Smooth muscle cell (in vitro differentiated cells): ENCODE measurements around the gene KAZN. TPM values are rescaled to one million over a fixed set of nuclear protein-coding genes. Genes with fewer than 3 reads are reported as not detected.

Experiments
- DNase-seq: peaks from one replicate; lab custom pipeline; 2025; ENCODE audit not compliant: unreplicated experiment; lab: John Stamatoyannopoulos, UW
- H2AFZ ChIP-seq: fragments of 200-600 bp; sonication (generic); 2 replicates; pipeline ENCODE4 v1.6.0; 2016; ENCODE audit warnings: antibody characterized with exemption, low read depth, mild to moderate bottlenecking
- H3F3A ChIP-seq: fragments of 200-600 bp; sonication (generic); 2 replicates; pipeline ENCODE4 v1.6.0; 2017; ENCODE audit warnings: antibody characterized with exemption, low read depth
- H3K27ac ChIP-seq: fragments of 200-600 bp; sonication (generic); 2 replicates; pipeline ENCODE4 v1.5.1; 2016; ENCODE audit warnings: low read depth, mild to moderate bottlenecking
- H3K27me3 ChIP-seq: fragments of 200-600 bp; sonication (generic); 2 replicates; pipeline ENCODE4 v1.6.1; 2016; ENCODE audit warnings: low read depth, mild to moderate bottlenecking
- H3K36me3 ChIP-seq: fragments of 200-600 bp; sonication (generic); 2 replicates; pipeline ENCODE4 v1.5.1; 2016; ENCODE audit warnings: low read depth
- H3K4me1 ChIP-seq: fragments of 200-600 bp; sonication (generic); 2 replicates; pipeline ENCODE4 v1.5.1; 2016; ENCODE audit warnings: low read depth
- H3K4me2 ChIP-seq: fragments of 200-600 bp; sonication (generic); 2 replicates; pipeline ENCODE4 v1.6.0; 2016; ENCODE audit warnings: mild to moderate bottlenecking
- H3K4me3 ChIP-seq: fragments of 200-600 bp; sonication (generic); 2 replicates; pipeline ENCODE4 v1.5.1; 2016; ENCODE audit warnings: mild to moderate bottlenecking
- H3K79me2 ChIP-seq: fragments of 200-600 bp; sonication (generic); 2 replicates; pipeline ENCODE4 v1.6.0; 2016; ENCODE audit warnings: low read depth, mild to moderate bottlenecking
- H3K9ac ChIP-seq: fragments of 200-600 bp; sonication (generic); 2 replicates; pipeline ENCODE4 v1.6.0; 2016; ENCODE audit warnings: low read depth
- H3K9me3 ChIP-seq: fragments of 200-600 bp; sonication (generic); replicated peaks from 2 replicates; pipeline ENCODE4 v1.5.1; 2016; ENCODE audit warnings: low read depth
- H4K20me1 ChIP-seq: fragments of 200-600 bp; sonication (generic); 2 replicates; pipeline ENCODE4 v1.6.0; 2016; ENCODE audit warnings: low read depth
- WGBS: methylation state at CpG from one replicate; pipeline ENCODE4 v1.1.7; 2016; ENCODE audit warnings: low lambda C conversion rate; 5-methylcytosine and 5-hydroxymethylcytosine counted together
- polyA plus RNA-seq: library from polyadenylated mRNA; unstranded; fragments of >200 nt; fragmentation: Nextera tagmentation; extraction: Ambion mirVana; gene quantifications from 2 replicates; pipeline ENCODE4 v1.2.1, GENCODE V29; 2016
- total RNA-seq: library from RNA; depleted of rRNA; stranded (reverse); fragments of >200 nt; gene quantifications from 2 replicates; pipeline ENCODE4 v1.2.3, GENCODE V29; 2014
- TF ChIP-seq, protein P1 (sequence below): fragments of 200-600 bp; sonication (generic); IDR thresholded peaks from 2 replicates; pipeline ENCODE4 v1.5.1; 2017; ENCODE audit warnings: borderline replicate concordance, mild to moderate bottlenecking, antibody characterized with exemption; ENCODE audit not compliant: insufficient read depth, poor library complexity, severe bottlenecking

The KAZN gene
- total and polyA plus RNA-seq, 2 experiments from 2014 or later: 6.3 to 8.2 TPM

DNA sequence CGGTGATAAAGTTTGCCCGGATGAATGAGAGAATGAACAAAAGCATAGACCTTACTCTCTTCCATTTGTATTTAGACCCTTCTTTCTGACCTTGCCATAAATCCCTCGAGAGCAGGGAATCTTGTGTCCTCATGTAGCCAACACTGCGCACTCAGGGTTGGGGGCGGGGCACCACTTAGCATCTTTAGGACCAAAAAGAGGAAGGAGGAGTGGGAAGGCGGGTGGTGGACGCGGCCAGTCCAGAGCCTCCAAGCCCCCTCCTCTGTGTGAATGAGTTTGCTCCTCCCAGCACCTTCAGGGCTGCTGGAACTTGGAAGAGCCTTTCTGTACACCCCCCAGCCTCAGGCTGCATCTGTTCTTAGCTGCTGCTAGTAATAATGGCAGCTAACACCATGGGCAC is 413.2 kb downstream of the KAZN start:
- no peak overlapping the region for H3K27ac ChIP-seq
- no peak overlapping the region for H2AFZ ChIP-seq
- H3F3A ChIP-seq: no peaks in the 10 kb centered on the region
- H3K4me1 ChIP-seq: no peaks in the 10 kb centered on the region
- no peaks in the 10 kb centered on the region for H3K9me3 ChIP-seq
- H3K4me3 ChIP-seq: no peak overlapping the region
- H3K79me2 ChIP-seq: no peaks in the 10 kb centered on the region
- H3K9ac ChIP-seq: no peak overlapping the region
- 93% methylated on average over 8 of the region's 8 CpGs for WGBS
- no peaks in the 10 kb centered on the region for H4K20me1 ChIP-seq
- no peaks in the 10 kb centered on the region for H3K36me3 ChIP-seq
- TF ChIP-seq, protein P1, sequence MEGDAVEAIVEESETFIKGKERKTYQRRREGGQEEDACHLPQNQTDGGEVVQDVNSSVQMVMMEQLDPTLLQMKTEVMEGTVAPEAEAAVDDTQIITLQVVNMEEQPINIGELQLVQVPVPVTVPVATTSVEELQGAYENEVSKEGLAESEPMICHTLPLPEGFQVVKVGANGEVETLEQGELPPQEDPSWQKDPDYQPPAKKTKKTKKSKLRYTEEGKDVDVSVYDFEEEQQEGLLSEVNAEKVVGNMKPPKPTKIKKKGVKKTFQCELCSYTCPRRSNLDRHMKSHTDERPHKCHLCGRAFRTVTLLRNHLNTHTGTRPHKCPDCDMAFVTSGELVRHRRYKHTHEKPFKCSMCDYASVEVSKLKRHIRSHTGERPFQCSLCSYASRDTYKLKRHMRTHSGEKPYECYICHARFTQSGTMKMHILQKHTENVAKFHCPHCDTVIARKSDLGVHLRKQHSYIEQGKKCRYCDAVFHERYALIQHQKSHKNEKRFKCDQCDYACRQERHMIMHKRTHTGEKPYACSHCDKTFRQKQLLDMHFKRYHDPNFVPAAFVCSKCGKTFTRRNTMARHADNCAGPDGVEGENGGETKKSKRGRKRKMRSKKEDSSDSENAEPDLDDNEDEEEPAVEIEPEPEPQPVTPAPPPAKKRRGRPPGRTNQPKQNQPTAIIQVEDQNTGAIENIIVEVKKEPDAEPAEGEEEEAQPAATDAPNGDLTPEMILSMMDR: no peak
- H3K27me3 ChIP-seq: no peaks in the 10 kb centered on the region
- no peak for DNase-seq
- no peak overlapping the region for H3K4me2 ChIP-seq

DNA sequence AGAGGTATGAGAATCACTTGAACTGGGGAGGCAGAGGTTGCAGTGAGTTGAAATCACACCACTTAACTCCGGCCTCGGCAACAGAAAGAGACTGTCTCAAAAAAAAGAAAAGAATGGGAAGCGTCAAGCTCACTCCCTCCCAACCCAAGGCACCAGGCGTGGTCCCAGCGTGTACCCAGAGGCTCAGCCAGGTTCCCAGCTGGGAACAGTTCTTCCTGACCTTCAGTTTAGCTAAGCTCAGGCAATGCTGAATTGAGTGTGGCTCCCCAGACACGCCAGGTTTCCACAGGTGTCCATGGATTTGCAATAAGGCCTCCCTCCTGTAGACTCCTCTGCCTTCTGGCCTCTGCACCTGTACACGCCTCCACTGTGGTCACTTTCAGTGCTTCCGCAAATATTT is 414.3 kb downstream of the KAZN start:
- Histone ChIP-seq H3K4me2 (no peak overlapping the region), H3F3A (no peaks in the 10 kb centered on the region), H3K9ac (no peak overlapping the region), H3K27ac (no peak overlapping the region), H3K9me3 (no peaks in the 10 kb centered on the region), H3K4me1 (no peaks in the 10 kb centered on the region), H2AFZ (no peak overlapping the region), H4K20me1 (no peaks in the 10 kb centered on the region), H3K79me2 (no peaks in the 10 kb centered on the region), H3K27me3 (no peaks in the 10 kb centered on the region), H3K36me3 (no peaks in the 10 kb centered on the region), H3K4me3 (no peak overlapping the region)
- DNase-seq: no peak
- TF ChIP-seq, protein P1: no peak
- 77% methylated on average over 8 of the region's 8 CpGs for WGBS

DNA sequence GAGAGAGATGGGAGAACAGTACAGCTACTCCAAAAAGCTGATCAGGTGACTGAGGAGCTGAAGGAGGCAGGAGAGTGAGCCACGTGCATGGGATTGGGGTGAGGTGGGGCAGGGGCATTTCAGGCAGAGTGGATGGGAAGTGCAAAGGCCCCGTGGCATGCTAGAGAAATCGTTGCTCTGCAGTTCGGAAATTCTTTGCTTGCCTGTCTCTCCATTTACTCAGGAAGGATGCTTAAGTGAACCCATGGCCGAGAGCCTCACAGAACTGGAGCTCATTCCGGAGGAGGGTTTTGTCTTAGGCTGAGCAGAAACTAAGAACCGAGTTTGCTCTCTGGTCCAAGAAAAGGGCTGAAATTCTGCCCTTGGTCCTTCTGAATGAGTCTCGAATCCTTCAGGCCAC is 415.3 kb downstream of the KAZN start:
- H3K4me3 ChIP-seq: no peak overlapping the region
- H3K4me2 ChIP-seq: no peak overlapping the region
- no peaks in the 10 kb centered on the region for H3F3A ChIP-seq
- no peaks in the 10 kb centered on the region for H3K36me3 ChIP-seq
- no peaks in the 10 kb centered on the region for H3K27me3 ChIP-seq
- WGBS: 93% methylated on average over 8 of the region's 8 CpGs
- H2AFZ ChIP-seq: no peak overlapping the region
- no peaks in the 10 kb centered on the region for H4K20me1 ChIP-seq
- H3K79me2 ChIP-seq: no peaks in the 10 kb centered on the region
- no peaks in the 10 kb centered on the region for H3K4me1 ChIP-seq
- no peak overlapping the region for H3K27ac ChIP-seq
- H3K9me3 ChIP-seq: no peaks in the 10 kb centered on the region
- DNase-seq: no peak
- no peak overlapping the region for H3K9ac ChIP-seq
- TF ChIP-seq, protein P1: no peak

DNA sequence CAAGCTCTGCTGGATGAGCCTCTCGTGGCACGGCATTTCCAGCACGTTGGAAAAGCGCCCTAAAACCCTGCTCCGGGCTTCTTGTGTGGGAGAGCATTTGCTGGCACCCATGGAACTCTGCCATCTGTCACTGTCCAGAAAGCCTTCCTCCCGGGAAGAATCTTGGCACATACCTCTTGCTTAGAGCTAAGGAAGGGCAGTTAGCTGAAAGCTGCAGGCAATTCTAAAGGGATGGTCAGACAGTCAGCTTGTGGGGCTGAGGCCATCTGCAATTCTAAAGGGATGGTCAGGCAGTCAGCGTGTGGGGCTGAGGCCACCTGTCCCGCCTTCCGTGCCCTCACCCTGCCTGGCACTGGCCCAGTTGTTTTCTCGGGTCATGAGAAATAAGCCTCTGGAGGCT is 416.0 kb downstream of the KAZN start:
- Histone ChIP-seq H3F3A (no peaks in the 10 kb centered on the region), H4K20me1 (no peaks in the 10 kb centered on the region), H3K9me3 (no peaks in the 10 kb centered on the region), H2AFZ (no peak overlapping the region), H3K4me1 (no peaks in the 10 kb centered on the region), H3K4me2 (no peak overlapping the region), H3K36me3 (no peaks in the 10 kb centered on the region), H3K79me2 (no peaks in the 10 kb centered on the region), H3K27me3 (no peaks in the 10 kb centered on the region), H3K9ac (no peak overlapping the region), H3K27ac (no peak overlapping the region), H3K4me3 (no peak overlapping the region)
- DNase-seq: no peak
- 93% methylated on average over 10 of the region's 10 CpGs for WGBS
- TF ChIP-seq, protein P1: no peak
